Glutamatergic neuron (in vitro differentiated cells): Measurements from ENCODE around the gene FAM184A. TPM values are rescaled to one million over a fixed set of nuclear protein-coding genes. Genes with fewer than 3 reads are reported as not detected.
A peak's percentile ranks its signal among the peaks of the same experiment; 100 is the strongest.

ENCODE experiments used
- DNase-seq: peaks from one replicate; pipeline ENCODE4 v3.0.0; 2022
- H3K27ac Mint-ChIP-seq: one replicate; pipeline ENCODE4 v1.8.0; 2020; ENCODE audit warnings: mild to moderate bottlenecking, mixed read lengths, inconsistent platforms; ENCODE audit not compliant: unreplicated experiment
- H3K27me3 Mint-ChIP-seq: one replicate; pipeline ENCODE4 v1.8.0; 2020; ENCODE audit warnings: mild to moderate bottlenecking, moderate library complexity, mixed read lengths, inconsistent platforms; ENCODE audit not compliant: unreplicated experiment
- H3K36me3 Mint-ChIP-seq: one replicate; pipeline ENCODE4 v1.8.0; 2020; ENCODE audit warnings: mild to moderate bottlenecking, mixed read lengths, inconsistent platforms; ENCODE audit not compliant: unreplicated experiment
- H3K4me1 Mint-ChIP-seq: one replicate; pipeline ENCODE4 v1.8.0; 2020; ENCODE audit warnings: mild to moderate bottlenecking, low read depth, mixed read lengths, inconsistent platforms; ENCODE audit not compliant: unreplicated experiment
- H3K4me3 Mint-ChIP-seq: one replicate; pipeline ENCODE4 v1.8.0; 2020; ENCODE audit warnings: mild to moderate bottlenecking, mixed read lengths, inconsistent platforms; ENCODE audit not compliant: unreplicated experiment
- H3K9me3 Mint-ChIP-seq: one replicate; pipeline ENCODE4 v1.8.0; 2020; ENCODE audit warnings: mild to moderate bottlenecking, moderate library complexity, mixed read lengths, inconsistent platforms; ENCODE audit not compliant: unreplicated experiment
- total RNA-seq: library from RNA; stranded (reverse); fragmentation: NEBNext Ultra II Directional; extraction: Animal tissue kit (Norgen Biotek cat#: 25700); gene quantifications from one replicate; pipeline ENCODE4 v1.2.1, GENCODE V29; 2021; ENCODE audit not compliant: unreplicated experiment
- TF ChIP-seq, protein P1 (sequence below): fragments of 200-600 bp; sonication (generic); IDR thresholded peaks from one replicate; pipeline ENCODE4 v1.5.0; 2021; ENCODE audit not compliant: partially characterized antibody, unreplicated experiment

The FAM184A gene
- total RNA-seq, 1 donor from 2014 or later: 20.0 TPM

DNA sequence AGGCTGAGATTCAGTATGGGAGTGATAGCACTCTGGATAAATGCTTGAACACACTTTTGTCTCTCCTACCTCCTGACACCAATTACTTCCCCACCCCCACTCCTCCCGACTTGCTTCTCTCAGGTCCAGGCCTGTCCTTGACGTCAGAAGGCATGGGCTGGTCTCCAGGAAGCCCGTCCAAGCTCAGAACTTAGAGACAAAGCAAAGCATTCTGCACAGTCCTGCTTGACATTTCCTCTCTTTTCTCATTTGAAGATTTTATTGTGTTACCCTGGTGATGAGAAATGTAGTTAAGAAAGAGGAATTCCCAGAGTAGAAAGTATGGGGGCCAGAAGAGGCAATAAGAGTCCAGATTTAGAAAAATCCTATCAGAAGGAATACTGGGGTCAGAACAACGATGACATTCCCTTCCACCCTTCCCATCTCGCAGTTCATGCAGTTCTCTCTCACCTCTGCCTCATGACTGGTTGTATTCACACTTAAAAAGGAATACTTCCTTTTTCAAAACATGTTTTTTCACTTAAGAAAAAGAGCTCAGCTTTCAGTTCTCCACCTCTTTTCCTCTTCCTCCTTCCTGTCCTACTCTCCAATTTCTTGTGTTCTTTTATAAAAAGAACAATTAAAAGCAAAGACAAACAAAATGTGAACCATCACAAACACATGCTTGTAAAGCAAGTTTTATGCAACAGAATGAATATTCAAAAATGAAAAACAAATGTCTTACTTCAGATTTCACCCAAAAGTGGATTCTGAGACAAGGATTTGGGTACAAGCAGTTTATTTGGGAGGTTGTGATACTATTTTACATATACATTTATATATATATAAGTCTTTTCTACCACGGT, 18.5 kb upstream of the FAM184A start:
- TF ChIP-seq, protein P1, sequence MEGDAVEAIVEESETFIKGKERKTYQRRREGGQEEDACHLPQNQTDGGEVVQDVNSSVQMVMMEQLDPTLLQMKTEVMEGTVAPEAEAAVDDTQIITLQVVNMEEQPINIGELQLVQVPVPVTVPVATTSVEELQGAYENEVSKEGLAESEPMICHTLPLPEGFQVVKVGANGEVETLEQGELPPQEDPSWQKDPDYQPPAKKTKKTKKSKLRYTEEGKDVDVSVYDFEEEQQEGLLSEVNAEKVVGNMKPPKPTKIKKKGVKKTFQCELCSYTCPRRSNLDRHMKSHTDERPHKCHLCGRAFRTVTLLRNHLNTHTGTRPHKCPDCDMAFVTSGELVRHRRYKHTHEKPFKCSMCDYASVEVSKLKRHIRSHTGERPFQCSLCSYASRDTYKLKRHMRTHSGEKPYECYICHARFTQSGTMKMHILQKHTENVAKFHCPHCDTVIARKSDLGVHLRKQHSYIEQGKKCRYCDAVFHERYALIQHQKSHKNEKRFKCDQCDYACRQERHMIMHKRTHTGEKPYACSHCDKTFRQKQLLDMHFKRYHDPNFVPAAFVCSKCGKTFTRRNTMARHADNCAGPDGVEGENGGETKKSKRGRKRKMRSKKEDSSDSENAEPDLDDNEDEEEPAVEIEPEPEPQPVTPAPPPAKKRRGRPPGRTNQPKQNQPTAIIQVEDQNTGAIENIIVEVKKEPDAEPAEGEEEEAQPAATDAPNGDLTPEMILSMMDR: no peak
- H3K4me1 Mint-ChIP-seq: no peaks in the 10 kb centered on the region
- H3K36me3 Mint-ChIP-seq: no peaks in the 10 kb centered on the region
- H3K4me3 Mint-ChIP-seq: no peak overlapping the region
- no peaks in the 10 kb centered on the region for H3K27me3 Mint-ChIP-seq
- no peak for DNase-seq
- no peak overlapping the region for H3K27ac Mint-ChIP-seq
- H3K9me3 Mint-ChIP-seq: no peaks in the 10 kb centered on the region

DNA sequence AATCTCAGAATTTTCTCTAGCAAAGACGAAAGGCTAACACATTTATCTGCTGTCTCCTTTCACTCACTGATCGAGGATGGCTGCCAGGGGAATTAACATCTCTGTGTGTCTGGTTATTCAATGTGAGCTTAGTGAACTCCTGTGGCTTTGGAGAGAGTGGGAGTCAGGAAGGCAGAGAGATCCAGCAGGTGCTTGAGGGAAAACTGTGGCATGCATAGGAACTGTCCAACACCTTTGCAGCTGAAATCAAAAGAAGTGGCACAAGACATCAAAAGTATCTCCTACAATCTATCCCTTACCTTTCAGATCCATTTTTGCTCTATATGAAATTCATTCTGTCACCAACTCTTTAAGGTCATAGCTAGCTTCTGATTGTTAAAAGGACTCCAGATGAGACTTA, 11.8 kb upstream of the FAM184A start:
- no peaks in the 10 kb centered on the region for H3K4me1 Mint-ChIP-seq
- TF ChIP-seq, protein P1: no peak
- H3K36me3 Mint-ChIP-seq: no peaks in the 10 kb centered on the region
- peaks cover 1% of the 10 kb centered on the region for H3K9me3 Mint-ChIP-seq
- H3K27ac Mint-ChIP-seq: no peak overlapping the region
- DNase-seq: no peak
- H3K4me3 Mint-ChIP-seq: no peak overlapping the region
- H3K27me3 Mint-ChIP-seq: no peaks in the 10 kb centered on the region

DNA sequence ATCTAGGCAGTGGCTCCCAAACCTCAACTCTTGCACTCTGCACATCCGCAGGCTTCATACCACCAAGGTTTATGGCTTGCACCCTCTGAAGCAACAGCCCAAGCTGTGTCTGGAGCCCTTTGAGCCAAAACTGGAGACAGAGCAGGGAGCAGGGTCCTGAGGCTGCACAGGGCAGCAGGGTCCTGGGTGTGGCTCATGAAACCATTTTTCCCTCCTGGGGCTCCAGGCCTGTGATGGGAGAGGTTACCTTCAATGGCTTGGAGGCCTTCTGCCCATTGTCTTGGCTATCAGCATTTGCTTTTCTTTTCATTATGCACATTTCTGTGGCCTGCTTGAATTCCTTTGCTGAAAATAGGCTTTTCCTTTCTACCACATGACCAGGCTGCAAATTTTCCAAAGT, 6.3 kb upstream of the FAM184A start:
- no peak overlapping the region for H3K27ac Mint-ChIP-seq
- peaks cover 4% of the 10 kb centered on the region for H3K9me3 Mint-ChIP-seq
- H3K27me3 Mint-ChIP-seq: peaks cover 5% of the 10 kb centered on the region
- H3K4me3 Mint-ChIP-seq: no peak overlapping the region
- no peaks in the 10 kb centered on the region for H3K4me1 Mint-ChIP-seq
- TF ChIP-seq, protein P1: no peak
- peaks cover 22% of the 10 kb centered on the region for H3K36me3 Mint-ChIP-seq
- no peak for DNase-seq

- Mint-ChIP-seq H3K27ac (no peak overlapping the region), H3K4me1 (peaks cover 5% of the 10 kb centered on the region), H3K9me3 (peaks cover 11% of the 10 kb centered on the region), H3K4me3 (no peak overlapping the region), H3K27me3 (peaks cover 11% of the 10 kb centered on the region), H3K36me3 (peaks cover 25% of the 10 kb centered on the region)
- TF ChIP-seq, protein P1: no peak
- DNase-seq: no peak
Observed at GRCh38 chr6:119083007-119083406, 4.5 kb upstream of the FAM184A start.

DNA sequence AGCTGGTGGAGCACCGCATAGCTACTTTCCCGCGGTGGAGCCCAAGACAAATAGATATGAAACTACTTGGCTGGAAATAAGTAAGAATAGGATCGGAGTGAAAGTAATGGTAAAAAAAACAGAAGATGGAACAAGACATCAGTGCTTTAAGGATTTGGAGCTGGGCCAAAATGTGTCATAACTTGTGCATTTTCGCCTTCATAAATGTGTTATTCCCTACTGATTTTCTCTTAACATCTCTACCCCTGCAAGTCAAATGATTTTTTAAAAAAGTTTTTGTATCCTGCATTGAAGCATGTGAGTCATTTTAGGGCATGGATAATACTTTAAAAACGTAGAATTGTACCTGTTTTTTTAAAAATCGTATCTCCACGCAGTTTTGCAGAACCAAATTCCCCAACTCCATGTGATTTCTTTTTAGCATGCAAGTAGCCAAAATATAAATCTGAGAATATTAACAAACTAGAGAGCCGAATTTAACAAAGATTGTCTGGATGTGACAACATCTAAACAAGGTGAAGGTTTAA, 882 bp upstream of the FAM184A start:
- TF ChIP-seq, protein P1: no peak
- H3K36me3 Mint-ChIP-seq: peaks cover 25% of the 10 kb centered on the region
- H3K4me1 Mint-ChIP-seq: peaks cover 16% of the 10 kb centered on the region
- DNase-seq: no peak
- H3K4me3 Mint-ChIP-seq: peak overlapping the region; percentile 97
- peak overlapping the region; percentile 91 for H3K27ac Mint-ChIP-seq
- H3K9me3 Mint-ChIP-seq: peaks cover 16% of the 10 kb centered on the region
- H3K27me3 Mint-ChIP-seq: peaks cover 11% of the 10 kb centered on the region
